Activated CD8-positive, alpha-beta memory T cell treated with anti-CD3 and anti-CD28 coated beads, Interleukin-2, amount 50 U/mL, for 1 hour (primary cell): ENCODE data around the gene SURF6.
"Not testable (repeated sequence)": the region's sequence is repeated elsewhere in the genome, so short reads cannot be mapped to it uniquely, and the experiment has no call there.

ENCODE experiments used
- DNase-seq: peaks from one replicate; pipeline ENCODE4 v3.0.0-alpha.2; 2020; ENCODE audit errors: extremely low read depth

The SURF6 gene

GRCh38 chr9:133335924-133336811 is at the start of gene SURF6:
TSS of gene SURF6 (minus strand) at chr9:133336188. CDS start at chr9:133336132, 56 bp downstream.
- peak; percentile 81 for DNase-seq

- no peak for DNase-seq
These were observed 49.5 kb upstream of the SURF6 start for GRCh38 chr9:133385452-133385851.

GRCh38 chr9:133384736-133385321 is 48.8 kb upstream of the SURF6 start:
- no peak for DNase-seq

- no peak for DNase-seq
These were observed 47.5 kb upstream of the SURF6 start for GRCh38 chr9:133383438-133383837.

- no peak for DNase-seq
These were observed 46.6 kb upstream of the SURF6 start for GRCh38 chr9:133382507-133383141.

GRCh38 chr9:133380734-133381133 is 44.7 kb upstream of the SURF6 start:
- no peak for DNase-seq

GRCh38 chr9:133379153-133380086 is 43.4 kb upstream of the SURF6 start:
- DNase-seq = no peak

- no peak for DNase-seq
These were observed 42.5 kb upstream of the SURF6 start for GRCh38 chr9:133378408-133378962.

- DNase-seq = no peak
These were observed 41.8 kb upstream of the SURF6 start for GRCh38 chr9:133377721-133378216.

- DNase-seq = not testable (repeated sequence)
These were observed 41.3 kb upstream of the SURF6 start for GRCh38 chr9:133377280-133377679.

- peak; percentile 66 for DNase-seq
These were observed 40.0 kb upstream of the SURF6 start, which contains the start of the genes STKLD1 and SURF4 for GRCh38 chr9:133375724-133376654. TSS of gene STKLD1 (plus strand) at chr9:133376366. CDS start at chr9:133376474, 108 bp downstream. TSS of gene SURF4 (minus strand) at chr9:133376060. CDS start at chr9:133375969, 91 bp downstream.

GRCh38 chr9:133375116-133375723 is 39.2 kb upstream of the SURF6 start:
- no peak for DNase-seq

GRCh38 chr9:133374612-133375115 is 38.7 kb upstream of the SURF6 start:
- DNase-seq = no peak

GRCh38 chr9:133372144-133372543 is 36.2 kb upstream of the SURF6 start:
- DNase-seq = no peak

GRCh38 chr9:133371261-133371711 is 35.3 kb upstream of the SURF6 start:
- no peak for DNase-seq

GRCh38 chr9:133370685-133371084 is 34.7 kb upstream of the SURF6 start:
- DNase-seq = no peak

- no peak for DNase-seq
These were observed 33.9 kb upstream of the SURF6 start for GRCh38 chr9:133369933-133370332.

- DNase-seq = no peak
These were observed 33.4 kb upstream of the SURF6 start for GRCh38 chr9:133369422-133369821.
